T-helper 2 cell (primary cell): ENCODE measurements around the gene RNU2-1.
A peak's percentile ranks its signal among the peaks of the same experiment; 100 is the strongest.
"Not testable (repeated sequence)": the region's sequence is repeated elsewhere in the genome, so short reads cannot be mapped to it uniquely, and the experiment has no call there.

ENCODE experiments used
- DNase-seq, 5 experiments: peaks; one replicate each; pipeline versions ENCODE4 v3.0.0 to v3.0.0-alpha.2; 2012 to 2022

Gene RNU2-1

DNA sequence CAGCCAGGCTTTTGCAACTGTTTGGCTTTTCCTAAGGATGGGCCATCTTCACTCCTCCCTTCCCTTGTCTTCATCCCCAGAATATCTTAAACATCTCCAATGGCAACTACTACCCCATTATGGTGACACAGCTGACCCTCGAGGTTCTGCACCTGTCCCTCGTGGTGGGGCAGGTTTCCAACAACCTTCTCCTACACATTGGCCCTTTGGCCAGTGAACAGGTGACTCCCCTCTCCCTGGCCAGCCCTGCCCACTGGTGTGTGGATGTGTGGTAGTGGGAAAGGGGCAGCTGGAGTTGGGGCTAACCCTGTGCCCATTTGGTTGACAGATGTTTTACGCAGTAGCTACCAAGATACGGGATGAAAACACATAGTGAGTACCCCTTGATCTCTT, 17.4 kb downstream of the RNU2-1 start:
- no peak for DNase-seq

DNA sequence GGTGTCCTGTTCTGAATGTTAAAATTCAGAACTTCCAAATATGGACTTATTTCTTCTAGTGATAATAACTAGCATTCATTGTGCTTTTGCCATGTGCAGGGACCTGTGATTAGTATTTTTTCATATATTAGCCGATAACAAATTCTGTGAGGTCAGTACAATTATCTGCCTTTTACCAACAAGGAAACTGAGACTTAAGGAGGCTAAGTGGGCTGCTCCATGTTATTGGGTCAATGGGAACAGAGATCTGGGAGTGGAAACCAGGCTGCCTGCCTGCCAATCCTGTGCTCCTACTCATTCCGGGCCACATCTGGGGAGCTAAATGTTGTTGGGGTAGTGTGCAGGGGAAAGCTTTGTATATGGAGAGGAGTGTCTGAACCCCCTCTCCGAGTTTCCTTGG, 18.4 kb downstream of the RNU2-1 start:
- DNase-seq: no peak

DNA sequence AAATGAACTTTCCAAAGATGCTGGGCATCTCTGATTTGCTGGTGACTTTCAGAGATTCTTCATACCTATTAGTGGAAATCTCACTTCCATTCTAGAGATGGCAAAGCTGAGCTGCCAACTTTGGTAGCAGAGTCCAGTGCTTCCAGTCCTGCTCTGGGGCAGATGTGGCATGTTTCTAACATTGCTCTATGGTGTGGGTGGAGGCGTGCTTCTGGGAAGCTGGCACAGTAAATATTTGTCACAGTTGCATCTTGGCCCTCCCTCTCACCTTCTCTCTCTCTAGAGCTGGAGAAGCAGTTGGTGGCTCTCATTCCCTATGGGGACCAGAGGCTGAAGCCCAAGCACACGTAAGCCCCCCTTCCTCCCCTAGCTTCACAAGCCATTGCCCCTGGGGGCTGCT, 20.2 kb downstream of the RNU2-1 start:
- no peak for DNase-seq

DNA sequence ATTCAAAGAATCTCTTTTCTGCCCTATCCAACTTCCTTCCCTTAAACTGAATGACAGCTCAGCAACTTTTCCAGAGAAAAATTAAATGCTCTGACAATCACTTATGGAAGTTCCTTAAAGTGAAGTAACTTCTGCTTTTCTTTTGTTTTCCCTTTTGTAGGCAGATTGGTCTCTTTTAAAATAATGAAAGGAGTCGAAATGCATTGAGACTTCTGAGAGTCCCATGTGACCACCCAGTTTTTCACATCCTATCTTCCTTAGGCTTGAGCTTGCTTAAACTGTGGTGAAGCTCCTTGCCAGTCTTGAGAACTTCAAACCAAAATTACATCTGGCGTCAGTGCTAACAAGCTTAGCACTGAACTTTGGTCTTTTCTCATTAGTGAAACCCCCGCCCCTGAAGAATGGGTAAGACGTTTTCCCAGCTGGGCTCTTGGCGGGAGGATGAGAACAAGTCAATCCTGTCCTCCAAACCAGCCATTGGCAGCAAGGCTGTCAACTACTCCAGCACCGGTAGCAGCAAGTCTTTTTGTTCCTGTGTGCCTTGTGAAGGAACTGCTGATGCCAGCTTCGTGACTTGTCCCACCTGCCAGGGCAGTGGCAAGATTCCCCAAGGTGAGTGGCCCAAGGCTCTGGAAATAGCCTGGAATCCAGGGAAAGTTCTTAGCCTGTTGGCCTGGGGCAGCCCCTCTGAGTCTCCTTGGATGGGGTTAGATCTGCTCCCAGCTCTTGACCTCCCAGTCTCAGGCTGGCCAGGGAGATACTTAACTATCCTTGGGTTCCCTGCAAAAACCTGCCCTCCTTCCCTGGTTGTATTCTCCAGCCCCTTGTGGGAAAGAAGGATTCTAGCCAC, 20.9 kb downstream of the RNU2-1 start:
- peak in 1 of 5 experiments; percentile 40 for DNase-seq

- peak; percentile 47 to 87 (median 68) for DNase-seq
These were observed 22.0 kb downstream of the RNU2-1 start, which contains the start of gene TMEM106A for GRCh38 chr17:43211480-43212402. Gene TMEM106A, plus strand, starts transcription at chr17:43211875. Its CDS starts 1,167 bp downstream, at chr17:43213042.

DNA sequence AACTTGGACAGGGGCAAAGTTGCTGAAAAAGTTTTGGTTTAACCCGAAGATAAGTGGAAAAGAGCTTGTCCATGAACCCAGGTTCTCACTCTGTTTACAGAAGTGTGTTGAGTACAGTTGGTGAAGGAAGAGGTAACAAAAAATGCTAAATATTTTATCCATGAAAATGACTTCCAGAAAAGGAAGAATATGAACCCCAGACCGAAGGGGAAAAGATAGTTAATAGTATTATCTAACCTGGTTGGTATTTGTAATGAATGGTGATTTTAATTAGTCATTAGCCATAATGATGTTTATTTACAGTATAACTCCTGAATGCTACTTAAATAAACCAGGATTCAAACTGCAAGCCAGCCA, 22.7 kb downstream of the RNU2-1 start:
- no peak for DNase-seq

GRCh38 chr17:43210576-43210975, 23.2 kb downstream of the RNU2-1 start:
- DNase-seq: no peak

DNA sequence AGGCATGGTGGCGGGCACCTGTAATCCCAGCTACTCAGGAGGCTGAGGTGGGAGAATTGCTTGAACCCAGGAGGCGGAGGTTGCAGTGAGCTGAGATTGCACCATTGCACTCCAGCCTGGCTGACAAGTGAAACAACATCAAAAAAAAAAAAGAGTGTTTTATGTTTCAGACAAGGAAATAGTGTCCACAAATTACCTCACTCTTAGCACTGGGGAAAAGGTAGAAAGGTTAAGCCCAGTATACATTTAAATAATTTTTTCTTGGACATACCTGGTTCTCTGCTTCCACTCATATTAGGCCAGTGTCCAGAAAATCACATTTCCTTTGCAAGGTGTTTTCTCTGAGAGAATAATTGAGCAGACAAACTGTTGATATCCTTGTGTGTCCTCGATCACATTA, 30.8 kb downstream of the RNU2-1 start:
- not testable (repeated sequence) for DNase-seq

DNA sequence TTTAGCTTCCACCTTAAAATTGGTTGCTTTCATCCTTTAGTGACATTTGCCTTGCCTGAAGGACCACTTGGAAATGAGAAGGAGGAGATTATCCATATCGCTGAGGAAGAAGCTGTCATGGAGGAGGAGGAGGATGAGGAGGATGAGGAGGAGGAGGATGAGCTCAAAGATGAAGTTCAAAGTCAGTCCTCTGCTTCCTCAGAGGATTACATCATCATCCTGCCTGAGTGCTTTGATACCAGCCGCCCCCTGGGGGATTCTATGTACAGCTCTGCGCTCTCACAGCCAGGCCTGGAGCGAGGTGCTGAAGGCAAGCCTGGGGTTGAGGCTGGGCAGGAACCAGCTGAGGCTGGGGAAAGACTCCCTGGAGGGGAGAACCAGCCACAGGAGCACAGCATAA, 33.6 kb downstream of the RNU2-1 start:
- DNase-seq: no peak

- no peak for DNase-seq
These were observed 34.1 kb downstream of the RNU2-1 start for GRCh38 chr17:43199633-43200032.

DNA sequence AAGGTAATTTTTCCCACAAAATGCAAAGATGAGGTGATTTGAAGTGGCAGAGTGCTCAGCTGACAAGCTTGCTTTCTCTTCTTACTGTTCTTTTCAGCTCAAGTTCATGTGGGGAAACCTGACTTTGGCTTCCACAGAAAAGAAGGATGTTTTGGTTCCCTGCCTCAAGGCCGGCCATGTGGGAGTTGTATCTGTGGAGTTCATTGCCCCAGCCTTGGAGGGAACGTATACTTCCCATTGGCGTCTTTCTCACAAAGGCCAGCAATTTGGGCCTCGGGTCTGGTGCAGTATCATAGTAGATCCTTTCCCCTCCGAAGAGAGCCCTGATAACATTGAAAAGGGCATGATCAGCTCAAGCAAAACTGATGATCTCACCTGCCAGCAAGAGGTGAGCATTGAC, 40.5 kb downstream of the RNU2-1 start:
- no peak for DNase-seq

GRCh38 chr17:43186656-43187055, 47.1 kb downstream of the RNU2-1 start:
- not testable (repeated sequence) for DNase-seq

DNA sequence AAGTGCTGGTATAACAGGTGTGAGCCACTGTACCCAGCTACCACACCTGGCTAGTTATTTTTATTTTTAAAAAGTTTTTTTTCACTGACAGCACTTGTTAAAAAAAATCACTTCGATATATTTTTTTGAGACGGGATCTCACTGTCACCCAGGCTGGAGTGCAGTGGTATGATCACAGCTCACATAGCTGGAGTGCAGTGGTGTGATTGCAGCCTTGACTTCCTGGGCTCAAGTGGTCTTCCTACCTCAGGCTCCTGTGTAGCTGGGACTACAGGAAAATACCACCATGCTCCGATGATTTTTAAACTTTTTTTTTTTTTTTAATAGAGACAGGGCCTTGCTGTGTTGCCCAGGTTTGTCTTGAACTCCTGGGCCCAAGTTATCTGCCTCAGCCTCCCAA, 49.9 kb downstream of the RNU2-1 start:
- no peak for DNase-seq
